ENCODE data around the gene RAB5A. TPM values are rescaled to one million over a fixed set of nuclear protein-coding genes. Genes with fewer than 3 reads are reported as not detected.

The RAB5A gene
- total RNA-seq, 2 donors from 2014 or later, result 55.4 to 61.5 TPM

- intact Hi-C loops (cut with DNase I), result no loop called here
- Histone ChIP-seq H3K27me3 (replicated peaks; ENCODE audit: insufficient read depth) (no peaks in the 10 kb centered on the region), H3K27ac (no peak overlapping the region), H3K9me3 (no peaks in the 10 kb centered on the region), H3K4me1 (replicated peaks) (no peaks in the 10 kb centered on the region), H3K36me3 (no peaks in the 10 kb centered on the region), H3K4me3 (no peak overlapping the region)
- no peak for DNase-seq (ENCODE audit: low spot score)
- WGBS, result 90% methylated on average over 4 of the region's 4 CpGs
- no peak for TF ChIP-seq POLR2AphosphoS5 (IDR thresholded peaks at IDR 0.05)
- TF ChIP-seq CTCF (IDR thresholded peaks at IDR 0.05), result no peak
- TF ChIP-seq POLR2A (IDR thresholded peaks at IDR 0.05), result no peak
Measured at GRCh38 chr3:19920401-19921080, 26.4 kb upstream of the RAB5A start.

- no peak for TF ChIP-seq POLR2AphosphoS5 (IDR thresholded peaks at IDR 0.05)
- TF ChIP-seq CTCF (IDR thresholded peaks at IDR 0.05), result no peak
- no peak for TF ChIP-seq POLR2A (IDR thresholded peaks at IDR 0.05)
- no peaks in the 10 kb centered on the region for H3K27me3 ChIP-seq (replicated peaks; ENCODE audit: insufficient read depth)
- intact Hi-C loops (cut with DNase I), result no loop called here
- no peak overlapping the region for H3K4me3 ChIP-seq
- no peaks in the 10 kb centered on the region for H3K4me1 ChIP-seq (replicated peaks)
- no peaks in the 10 kb centered on the region for H3K9me3 ChIP-seq
- 68% methylated on average over 2 of the region's 2 CpGs for WGBS
- H3K36me3 ChIP-seq, result no peaks in the 10 kb centered on the region
- H3K27ac ChIP-seq, result no peak overlapping the region
- DNase-seq (ENCODE audit: low spot score), result no peak
Measured at GRCh38 chr3:19931180-19931692, 15.7 kb upstream of the RAB5A start.

GRCh38 chr3:19931767-19932188, 15.1 kb upstream of the RAB5A start:
- no peaks in the 10 kb centered on the region for H3K9me3 ChIP-seq
- no peak for DNase-seq (ENCODE audit: low spot score)
- no peak for TF ChIP-seq CTCF (IDR thresholded peaks at IDR 0.05)
- no peak for TF ChIP-seq POLR2AphosphoS5 (IDR thresholded peaks at IDR 0.05)
- TF ChIP-seq POLR2A (IDR thresholded peaks at IDR 0.05), result no peak
- 63% methylated on average over 1 of the region's 1 CpG for WGBS
- no peak overlapping the region for H3K4me3 ChIP-seq
- H3K27ac ChIP-seq, result no peak overlapping the region
- H3K4me1 ChIP-seq (replicated peaks), result no peaks in the 10 kb centered on the region
- intact Hi-C loops (cut with DNase I), result no loop called here
- H3K36me3 ChIP-seq, result no peaks in the 10 kb centered on the region
- no peaks in the 10 kb centered on the region for H3K27me3 ChIP-seq (replicated peaks; ENCODE audit: insufficient read depth)

GRCh38 chr3:19932422-19932821, 14.5 kb upstream of the RAB5A start:
- Histone ChIP-seq H3K36me3 (no peaks in the 10 kb centered on the region), H3K27ac (no peak overlapping the region), H3K27me3 (replicated peaks; ENCODE audit: insufficient read depth) (no peaks in the 10 kb centered on the region), H3K9me3 (no peaks in the 10 kb centered on the region), H3K4me3 (no peak overlapping the region), H3K4me1 (replicated peaks) (no peaks in the 10 kb centered on the region)
- intact Hi-C loops (cut with DNase I), result no loop called here
- whole genome bisulfite sequencing, result 93% methylated on average over 2 of the region's 2 CpGs
- no peak for DNase-seq (ENCODE audit: low spot score)
- TF ChIP-seq POLR2A (IDR thresholded peaks at IDR 0.05) (no peak), POLR2AphosphoS5 (IDR thresholded peaks at IDR 0.05) (no peak), CTCF (IDR thresholded peaks at IDR 0.05) (no peak)

GRCh38 chr3:19934098-19934566, 12.8 kb upstream of the RAB5A start, which contains the start of gene EFHB:
TSS of gene EFHB (minus strand) at chr3:19934217. CDS start at chr3:19934018, 199 bp downstream.
- 37% methylated on average over 5 of the region's 5 CpGs for WGBS

More at GRCh38 chr3:19934098-19934566, 12.8 kb upstream of the RAB5A start, which contains the start of gene EFHB:
- H3K4me1 ChIP-seq (replicated peaks), result no peaks in the 10 kb centered on the region
- intact Hi-C loops (cut with DNase I), result no loop called here
- TF ChIP-seq POLR2AphosphoS5 (IDR thresholded peaks at IDR 0.05), result no peak
- TF ChIP-seq CTCF (IDR thresholded peaks at IDR 0.05), result no peak
- no peak for TF ChIP-seq POLR2A (IDR thresholded peaks at IDR 0.05)
- DNase-seq (ENCODE audit: low spot score), result no peak
- H3K9me3 ChIP-seq, result no peaks in the 10 kb centered on the region
- H3K27me3 ChIP-seq (replicated peaks; ENCODE audit: insufficient read depth), result no peaks in the 10 kb centered on the region
- no peaks in the 10 kb centered on the region for H3K36me3 ChIP-seq
- no peak within 1 kb of the TSS for H3K4me3 ChIP-seq
- no peak within 1 kb of the TSS for H3K27ac ChIP-seq

All from prostate gland (tissue), 2 donors.